GM23338 (cell line): Measurements from ENCODE around the gene FERMT3. TPM values are rescaled to one million over a fixed set of nuclear protein-coding genes. Genes with fewer than 3 reads are reported as not detected.

Experiments used
- ATAC-seq: fragments of 200-7000 bp; cut with Tn5 transposase; 3 replicates; pipeline ENCODE4 v1.9.1; 2020
- DNase-seq: peaks from one replicate; pipeline ENCODE4 v3.0.0-alpha.2; 2015; ENCODE audit warnings: low spot score
- H2AFZ ChIP-seq: fragments of 200-600 bp; sonication (generic); 2 replicates; pipeline ENCODE4 v1.8.0; 2016; ENCODE audit warnings: antibody characterized with exemption, mild to moderate bottlenecking, moderate library complexity
- H3F3A ChIP-seq: fragments of 200-600 bp; sonication (generic); replicated peaks from 2 replicates; pipeline ENCODE4 v1.8.0; 2017; ENCODE audit warnings: antibody characterized with exemption, mixed run types, low read depth
- H3K27ac ChIP-seq: fragments of 200-600 bp; sonication (generic); 2 replicates; pipeline ENCODE4 v1.6.1; 2016; ENCODE audit warnings: low read depth
- H3K27me3 ChIP-seq: fragments of 200-600 bp; sonication (generic); 2 replicates; pipeline ENCODE4 v1.8.0; 2016; ENCODE audit warnings: mild to moderate bottlenecking, mixed run types, moderate library complexity; ENCODE audit not compliant: insufficient read depth
- H3K36me3 ChIP-seq: fragments of 200-600 bp; sonication (generic); 2 replicates; pipeline ENCODE4 v1.8.0; 2016; ENCODE audit warnings: mild to moderate bottlenecking; ENCODE audit not compliant: insufficient read depth
- H3K4me1 ChIP-seq: fragments of 200-600 bp; sonication (generic); 2 replicates; pipeline ENCODE4 v1.8.0; 2016; ENCODE audit warnings: mild to moderate bottlenecking, moderate library complexity; ENCODE audit not compliant: insufficient read depth
- H3K4me2 ChIP-seq: fragments of 200-600 bp; sonication (generic); 2 replicates; pipeline ENCODE4 v1.7.1; 2017; ENCODE audit warnings: mixed run types
- H3K4me3 ChIP-seq: fragments of 200-600 bp; sonication (generic); 2 replicates; pipeline ENCODE4 v1.6.1; 2016; ENCODE audit warnings: mixed run types
- H3K79me2 ChIP-seq: fragments of 200-600 bp; sonication (generic); replicated peaks from 2 replicates; pipeline ENCODE4 v1.8.0; 2017; ENCODE audit warnings: mild to moderate bottlenecking; ENCODE audit not compliant: insufficient read depth
- H3K9me2 ChIP-seq: fragments of 200-600 bp; sonication (generic); 2 replicates; pipeline ENCODE4 v1.8.0; 2017; ENCODE audit not compliant: insufficient read depth
- H4K20me1 ChIP-seq: fragments of 200-600 bp; sonication (generic); replicated peaks from 2 replicates; pipeline ENCODE4 v1.8.0; 2017; ENCODE audit warnings: mild to moderate bottlenecking; ENCODE audit not compliant: insufficient read depth
- H3K27ac Mint-ChIP-seq: 2 replicates; pipeline ENCODE4 v1.8.0; 2020; ENCODE audit warnings: inconsistent platforms, mild to moderate bottlenecking, moderate library complexity, mixed read lengths
- H3K27me3 Mint-ChIP-seq: 3 replicates; pipeline ENCODE4 v1.8.0; 2022; ENCODE audit warnings: low read depth, mild to moderate bottlenecking, moderate library complexity, mixed read lengths, inconsistent platforms; ENCODE audit not compliant: insufficient read depth, poor library complexity
- H3K36me3 Mint-ChIP-seq: 3 replicates; pipeline ENCODE4 v1.8.0; 2021; ENCODE audit warnings: low read depth, mild to moderate bottlenecking, inconsistent platforms, moderate library complexity, mixed read lengths
- H3K4me1 Mint-ChIP-seq: 3 replicates; pipeline ENCODE4 v1.8.0; 2020; ENCODE audit warnings: mild to moderate bottlenecking, inconsistent platforms, mixed read lengths
- H3K4me3 Mint-ChIP-seq: 3 replicates; pipeline ENCODE4 v1.8.0; 2021; ENCODE audit warnings: moderate library complexity, mild to moderate bottlenecking, inconsistent platforms, mixed read lengths
- H3K9me3 Mint-ChIP-seq: 3 replicates; pipeline ENCODE4 v1.8.0; 2020; ENCODE audit warnings: moderate library complexity, mild to moderate bottlenecking, inconsistent platforms, mixed read lengths
- NANOG ChIP-seq: IDR thresholded peaks from 2 replicates; pipeline ENCODE4 v1.6.1; 2016; ENCODE audit warnings: antibody characterized with exemption, borderline replicate concordance
- POLR2AphosphoS5 ChIP-seq: IDR thresholded peaks from 2 replicates; pipeline ENCODE4 v1.6.1; 2016; ENCODE audit warnings: antibody characterized with exemption, low read depth
- ZNF114 ChIP-seq: fragments of 250-450 bp; sonication (Bioruptor Pico); IDR thresholded peaks from 2 replicates; pipeline ENCODE4 v1.5.0; 2020; ENCODE audit warnings: mild to moderate bottlenecking, moderate library complexity
- ZNF331 ChIP-seq: fragments of 250-450 bp; sonication (Bioruptor Pico); IDR thresholded peaks from 2 replicates; pipeline ENCODE4 v1.5.0; 2020; ENCODE audit warnings: low read depth, mild to moderate bottlenecking, moderate library complexity
- polyA plus RNA-seq: library from polyadenylated mRNA; unstranded; fragments of >200 nt; fragmentation: Nextera tagmentation; extraction: Ambion mirVana; gene quantifications from 2 replicates; pipeline ENCODE4 v1.2.1, GENCODE V29; 2016
- total RNA-seq: library from RNA; depleted of rRNA; stranded (reverse); fragments of >200 nt; shearing (Covaris generic); gene quantifications from 2 replicates; pipeline ENCODE4 v1.2.3, GENCODE V29; 2014
- TF ChIP-seq, protein P1 (sequence below): fragments of 250-450 bp; sonication (Bioruptor Pico); IDR thresholded peaks from 2 replicates; pipeline ENCODE4 v1.5.0; 2020; ENCODE audit warnings: mild to moderate bottlenecking, moderate library complexity
- TF ChIP-seq, protein P2 (sequence below), 2 experiments: fragments of 200-600 bp in 1 of 2; sonication (generic) in 1 of 2; conservative IDR thresholded peaks; 2 replicates each; pipeline versions ENCODE4 v1.5.1 to v1.6.1; 2016 to 2017; ENCODE audit warnings: antibody characterized with exemption in 2 of 2, low read depth in 2 of 2, mild to moderate bottlenecking in 2 of 2, moderate library complexity in 1 of 2
- TF ChIP-seq, protein P3 (sequence below): IDR thresholded peaks from 2 replicates; pipeline ENCODE4 v1.6.1; 2016; ENCODE audit warnings: antibody characterized with exemption
- TF ChIP-seq, protein P4 (sequence below): IDR thresholded peaks from one replicate; pipeline ENCODE4 v1.6.1; 2018; ENCODE audit warnings: antibody characterized with exemption; ENCODE audit not compliant: unreplicated experiment

Gene FERMT3
- total and polyA plus RNA-seq, 2 experiments from 2014 or later, result 1.5 to 1.6 TPM

DNA sequence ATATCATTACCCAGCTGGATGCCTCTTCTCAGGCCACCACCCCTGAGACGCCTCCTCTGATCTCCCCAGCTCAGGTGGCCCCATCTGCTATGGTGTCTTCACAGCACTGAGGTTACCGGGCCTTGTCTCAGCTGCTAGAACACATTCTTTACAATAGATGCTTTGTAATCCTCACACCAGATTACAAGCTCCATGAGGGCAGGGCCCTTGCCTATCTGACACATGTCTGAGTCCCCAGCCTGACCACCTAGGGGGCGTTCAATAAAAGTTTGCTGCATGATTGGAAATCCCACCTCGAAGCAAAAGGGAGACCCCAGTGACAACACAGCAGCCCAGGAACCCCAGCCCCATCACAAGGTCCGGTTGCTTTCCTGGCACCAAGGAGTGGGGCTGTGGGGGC lies 42.6 kb upstream of the FERMT3 start (continued):
- TF ChIP-seq, protein P1, sequence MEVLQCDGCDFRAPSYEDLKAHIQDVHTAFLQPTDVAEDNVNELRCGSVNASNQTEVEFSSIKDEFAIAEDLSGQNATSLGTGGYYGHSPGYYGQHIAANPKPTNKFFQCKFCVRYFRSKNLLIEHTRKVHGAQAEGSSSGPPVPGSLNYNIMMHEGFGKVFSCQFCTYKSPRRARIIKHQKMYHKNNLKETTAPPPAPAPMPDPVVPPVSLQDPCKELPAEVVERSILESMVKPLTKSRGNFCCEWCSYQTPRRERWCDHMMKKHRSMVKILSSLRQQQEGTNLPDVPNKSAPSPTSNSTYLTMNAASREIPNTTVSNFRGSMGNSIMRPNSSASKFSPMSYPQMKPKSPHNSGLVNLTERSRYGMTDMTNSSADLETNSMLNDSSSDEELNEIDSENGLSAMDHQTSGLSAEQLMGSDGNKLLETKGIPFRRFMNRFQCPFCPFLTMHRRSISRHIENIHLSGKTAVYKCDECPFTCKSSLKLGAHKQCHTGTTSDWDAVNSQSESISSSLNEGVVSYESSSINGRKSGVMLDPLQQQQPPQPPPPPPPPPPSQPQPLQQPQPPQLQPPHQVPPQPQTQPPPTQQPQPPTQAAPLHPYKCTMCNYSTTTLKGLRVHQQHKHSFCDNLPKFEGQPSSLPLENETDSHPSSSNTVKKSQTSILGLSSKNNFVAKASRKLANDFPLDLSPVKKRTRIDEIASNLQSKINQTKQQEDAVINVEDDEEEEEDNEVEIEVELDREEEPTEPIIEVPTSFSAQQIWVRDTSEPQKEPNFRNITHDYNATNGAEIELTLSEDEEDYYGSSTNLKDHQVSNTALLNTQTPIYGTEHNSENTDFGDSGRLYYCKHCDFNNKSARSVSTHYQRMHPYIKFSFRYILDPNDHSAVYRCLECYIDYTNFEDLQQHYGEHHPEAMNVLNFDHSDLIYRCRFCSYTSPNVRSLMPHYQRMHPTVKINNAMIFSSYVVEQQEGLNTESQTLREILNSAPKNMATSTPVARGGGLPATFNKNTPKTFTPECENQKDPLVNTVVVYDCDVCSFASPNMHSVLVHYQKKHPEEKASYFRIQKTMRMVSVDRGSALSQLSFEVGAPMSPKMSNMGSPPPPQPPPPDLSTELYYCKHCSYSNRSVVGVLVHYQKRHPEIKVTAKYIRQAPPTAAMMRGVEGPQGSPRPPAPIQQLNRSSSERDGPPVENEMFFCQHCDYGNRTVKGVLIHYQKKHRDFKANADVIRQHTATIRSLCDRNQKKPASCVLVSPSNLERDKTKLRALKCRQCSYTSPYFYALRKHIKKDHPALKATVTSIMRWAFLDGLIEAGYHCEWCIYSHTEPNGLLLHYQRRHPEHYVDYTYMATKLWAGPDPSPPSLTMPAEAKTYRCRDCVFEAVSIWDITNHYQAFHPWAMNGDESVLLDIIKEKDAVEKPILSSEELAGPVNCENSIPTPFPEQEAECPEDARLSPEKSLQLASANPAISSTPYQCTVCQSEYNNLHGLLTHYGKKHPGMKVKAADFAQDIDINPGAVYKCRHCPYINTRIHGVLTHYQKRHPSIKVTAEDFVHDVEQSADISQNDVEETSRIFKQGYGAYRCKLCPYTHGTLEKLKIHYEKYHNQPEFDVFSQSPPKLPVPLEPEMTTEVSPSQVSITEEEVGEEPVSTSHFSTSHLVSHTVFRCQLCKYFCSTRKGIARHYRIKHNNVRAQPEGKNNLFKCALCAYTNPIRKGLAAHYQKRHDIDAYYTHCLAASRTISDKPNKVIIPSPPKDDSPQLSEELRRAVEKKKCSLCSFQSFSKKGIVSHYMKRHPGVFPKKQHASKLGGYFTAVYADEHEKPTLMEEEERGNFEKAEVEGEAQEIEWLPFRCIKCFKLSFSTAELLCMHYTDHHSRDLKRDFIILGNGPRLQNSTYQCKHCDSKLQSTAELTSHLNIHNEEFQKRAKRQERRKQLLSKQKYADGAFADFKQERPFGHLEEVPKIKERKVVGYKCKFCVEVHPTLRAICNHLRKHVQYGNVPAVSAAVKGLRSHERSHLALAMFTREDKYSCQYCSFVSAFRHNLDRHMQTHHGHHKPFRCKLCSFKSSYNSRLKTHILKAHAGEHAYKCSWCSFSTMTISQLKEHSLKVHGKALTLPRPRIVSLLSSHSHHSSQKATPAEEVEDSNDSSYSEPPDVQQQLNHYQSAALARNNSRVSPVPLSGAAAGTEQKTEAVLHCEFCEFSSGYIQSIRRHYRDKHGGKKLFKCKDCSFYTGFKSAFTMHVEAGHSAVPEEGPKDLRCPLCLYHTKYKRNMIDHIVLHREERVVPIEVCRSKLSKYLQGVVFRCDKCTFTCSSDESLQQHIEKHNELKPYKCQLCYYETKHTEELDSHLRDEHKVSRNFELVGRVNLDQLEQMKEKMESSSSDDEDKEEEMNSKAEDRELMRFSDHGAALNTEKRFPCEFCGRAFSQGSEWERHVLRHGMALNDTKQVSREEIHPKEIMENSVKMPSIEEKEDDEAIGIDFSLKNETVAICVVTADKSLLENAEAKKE (CRISPR knock-in tag), result no peak
- TF ChIP-seq ZNF114 (CRISPR knock-in tag) (no peak), POLR2AphosphoS5 (no peak), NANOG (no peak)
- TF ChIP-seq, protein P2, sequence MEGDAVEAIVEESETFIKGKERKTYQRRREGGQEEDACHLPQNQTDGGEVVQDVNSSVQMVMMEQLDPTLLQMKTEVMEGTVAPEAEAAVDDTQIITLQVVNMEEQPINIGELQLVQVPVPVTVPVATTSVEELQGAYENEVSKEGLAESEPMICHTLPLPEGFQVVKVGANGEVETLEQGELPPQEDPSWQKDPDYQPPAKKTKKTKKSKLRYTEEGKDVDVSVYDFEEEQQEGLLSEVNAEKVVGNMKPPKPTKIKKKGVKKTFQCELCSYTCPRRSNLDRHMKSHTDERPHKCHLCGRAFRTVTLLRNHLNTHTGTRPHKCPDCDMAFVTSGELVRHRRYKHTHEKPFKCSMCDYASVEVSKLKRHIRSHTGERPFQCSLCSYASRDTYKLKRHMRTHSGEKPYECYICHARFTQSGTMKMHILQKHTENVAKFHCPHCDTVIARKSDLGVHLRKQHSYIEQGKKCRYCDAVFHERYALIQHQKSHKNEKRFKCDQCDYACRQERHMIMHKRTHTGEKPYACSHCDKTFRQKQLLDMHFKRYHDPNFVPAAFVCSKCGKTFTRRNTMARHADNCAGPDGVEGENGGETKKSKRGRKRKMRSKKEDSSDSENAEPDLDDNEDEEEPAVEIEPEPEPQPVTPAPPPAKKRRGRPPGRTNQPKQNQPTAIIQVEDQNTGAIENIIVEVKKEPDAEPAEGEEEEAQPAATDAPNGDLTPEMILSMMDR (conservative IDR thresholded peaks at IDR 0.05; ENCODE audit: low read depth in 2 of 2), result no peak

DNA sequence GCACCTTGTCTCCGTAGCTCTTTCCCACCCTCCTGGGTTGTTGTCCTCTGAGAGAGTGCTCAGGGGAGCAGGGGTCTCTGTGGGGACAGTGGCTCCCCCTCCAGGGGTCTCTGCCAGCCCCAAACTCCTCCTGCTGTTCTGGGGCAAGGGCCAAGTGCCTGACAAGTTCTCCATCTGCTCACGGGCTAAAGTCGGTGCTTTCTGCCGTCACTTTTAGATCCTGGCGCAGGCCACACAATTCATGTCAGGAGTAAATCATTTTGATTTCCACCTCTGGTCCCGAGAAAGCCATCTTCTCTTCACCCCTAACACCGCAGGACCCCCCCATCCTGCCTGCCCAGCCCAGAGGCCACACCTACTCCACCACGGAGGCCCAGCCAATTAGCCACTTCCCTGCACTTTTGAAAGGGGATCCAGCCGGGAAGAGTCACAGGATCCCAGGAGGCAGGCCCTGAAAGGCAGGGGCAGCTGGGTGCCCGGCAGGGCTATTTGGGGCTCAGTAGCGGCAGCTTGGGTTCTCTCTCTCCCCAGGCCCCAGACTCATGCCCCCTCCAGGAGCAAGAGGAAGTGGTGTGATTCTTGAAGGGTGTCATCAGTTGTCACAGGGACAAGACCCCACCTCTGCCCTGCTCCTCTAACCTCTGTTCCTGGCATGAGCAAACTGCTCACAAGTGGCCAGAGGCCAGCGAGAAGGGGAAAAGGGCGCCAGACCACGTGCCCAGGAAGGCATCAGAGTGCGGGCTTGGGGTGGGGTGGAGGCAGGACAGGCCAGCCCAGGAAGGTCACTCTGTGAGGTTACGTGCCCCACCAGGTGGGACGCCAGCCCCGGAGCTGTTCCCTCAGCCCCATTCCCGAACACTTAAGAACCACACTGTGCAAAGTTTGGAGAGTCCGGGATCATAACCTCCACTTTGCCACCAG lies 41.9 kb upstream of the FERMT3 start:
- peaks cover 19% of the 10 kb centered on the region for H3F3A ChIP-seq
- H3K9me3 Mint-ChIP-seq, result peaks cover under 1% of the 10 kb centered on the region; the same call in 1 of the 3 replicates
- H3K27me3 ChIP-seq, result peaks cover 10% of the 10 kb centered on the region
- H3K27ac Mint-ChIP-seq, result no peak overlapping the region
- DNase-seq, result peak; percentile 67
- no peak overlapping the region for H3K27ac ChIP-seq
- H3K9me2 ChIP-seq, result no peaks in the 10 kb centered on the region
- peaks cover 7% of the 10 kb centered on the region; the same call in 2 of the 3 replicates for H3K36me3 Mint-ChIP-seq
- no peak overlapping the region for H2AFZ ChIP-seq
- peaks cover 10% of the 10 kb centered on the region; the same call in 2 of the 3 replicates for H3K4me1 Mint-ChIP-seq
- peak overlapping the region; percentile 87 for H3K4me2 ChIP-seq
- H3K36me3 ChIP-seq, result no peaks in the 10 kb centered on the region
- peak overlapping the region; percentile 81 for H3K4me3 Mint-ChIP-seq
- ATAC-seq, result peak; percentile 64
- H3K27me3 Mint-ChIP-seq, result peaks cover 27% of the 10 kb centered on the region
- H4K20me1 ChIP-seq, result peaks cover 10% of the 10 kb centered on the region
- H3K79me2 ChIP-seq, result no peaks in the 10 kb centered on the region
- peak overlapping the region; percentile 73 for H3K4me3 ChIP-seq
- peaks cover 14% of the 10 kb centered on the region; the same call in 1 of the 2 replicates for H3K4me1 ChIP-seq
- TF ChIP-seq NANOG (no peak), POLR2AphosphoS5 (no peak), ZNF331 (CRISPR knock-in tag) (no peak), ZNF114 (CRISPR knock-in tag) (no peak)
- TF ChIP-seq, protein P3, sequence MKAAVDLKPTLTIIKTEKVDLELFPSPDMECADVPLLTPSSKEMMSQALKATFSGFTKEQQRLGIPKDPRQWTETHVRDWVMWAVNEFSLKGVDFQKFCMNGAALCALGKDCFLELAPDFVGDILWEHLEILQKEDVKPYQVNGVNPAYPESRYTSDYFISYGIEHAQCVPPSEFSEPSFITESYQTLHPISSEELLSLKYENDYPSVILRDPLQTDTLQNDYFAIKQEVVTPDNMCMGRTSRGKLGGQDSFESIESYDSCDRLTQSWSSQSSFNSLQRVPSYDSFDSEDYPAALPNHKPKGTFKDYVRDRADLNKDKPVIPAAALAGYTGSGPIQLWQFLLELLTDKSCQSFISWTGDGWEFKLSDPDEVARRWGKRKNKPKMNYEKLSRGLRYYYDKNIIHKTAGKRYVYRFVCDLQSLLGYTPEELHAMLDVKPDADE, result no peak
- TF ChIP-seq, protein P4, sequence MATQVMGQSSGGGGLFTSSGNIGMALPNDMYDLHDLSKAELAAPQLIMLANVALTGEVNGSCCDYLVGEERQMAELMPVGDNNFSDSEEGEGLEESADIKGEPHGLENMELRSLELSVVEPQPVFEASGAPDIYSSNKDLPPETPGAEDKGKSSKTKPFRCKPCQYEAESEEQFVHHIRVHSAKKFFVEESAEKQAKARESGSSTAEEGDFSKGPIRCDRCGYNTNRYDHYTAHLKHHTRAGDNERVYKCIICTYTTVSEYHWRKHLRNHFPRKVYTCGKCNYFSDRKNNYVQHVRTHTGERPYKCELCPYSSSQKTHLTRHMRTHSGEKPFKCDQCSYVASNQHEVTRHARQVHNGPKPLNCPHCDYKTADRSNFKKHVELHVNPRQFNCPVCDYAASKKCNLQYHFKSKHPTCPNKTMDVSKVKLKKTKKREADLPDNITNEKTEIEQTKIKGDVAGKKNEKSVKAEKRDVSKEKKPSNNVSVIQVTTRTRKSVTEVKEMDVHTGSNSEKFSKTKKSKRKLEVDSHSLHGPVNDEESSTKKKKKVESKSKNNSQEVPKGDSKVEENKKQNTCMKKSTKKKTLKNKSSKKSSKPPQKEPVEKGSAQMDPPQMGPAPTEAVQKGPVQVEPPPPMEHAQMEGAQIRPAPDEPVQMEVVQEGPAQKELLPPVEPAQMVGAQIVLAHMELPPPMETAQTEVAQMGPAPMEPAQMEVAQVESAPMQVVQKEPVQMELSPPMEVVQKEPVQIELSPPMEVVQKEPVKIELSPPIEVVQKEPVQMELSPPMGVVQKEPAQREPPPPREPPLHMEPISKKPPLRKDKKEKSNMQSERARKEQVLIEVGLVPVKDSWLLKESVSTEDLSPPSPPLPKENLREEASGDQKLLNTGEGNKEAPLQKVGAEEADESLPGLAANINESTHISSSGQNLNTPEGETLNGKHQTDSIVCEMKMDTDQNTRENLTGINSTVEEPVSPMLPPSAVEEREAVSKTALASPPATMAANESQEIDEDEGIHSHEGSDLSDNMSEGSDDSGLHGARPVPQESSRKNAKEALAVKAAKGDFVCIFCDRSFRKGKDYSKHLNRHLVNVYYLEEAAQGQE, result no peak
